K562 (cell line): Measurements from ENCODE around the gene MSS51. TPM values are rescaled to one million over a fixed set of nuclear protein-coding genes. Genes with fewer than 3 reads are reported as not detected.

Experiments
- ARHGAP35 ChIP-seq: fragments of 450-650 bp; IDR thresholded peaks from 2 replicates; pipeline ENCODE4 v1.6.1; 2018; ENCODE audit not compliant: partially characterized antibody
- ATF1 ChIP-seq, 2 experiments: fragments of 450-650 bp in 1 of 2; IDR thresholded peaks; 2 replicates each; pipeline ENCODE4 v1.6.1; 2016; ENCODE audit warnings: missing compliant biosample characterization in 1 of 2, missing genetic modification characterization in 1 of 2
- BMI1 ChIP-seq: fragments of 150-350 bp; IDR thresholded peaks from 2 replicates; pipeline ENCODE4 v1.6.1; 2014; ENCODE audit warnings: low read length
- BRD9 ChIP-seq: fragments of 450-650 bp; IDR thresholded peaks from 2 replicates; pipeline ENCODE4 v1.6.1; 2018; ENCODE audit warnings: low read depth; ENCODE audit not compliant: partially characterized antibody
- CBFB ChIP-seq: sonication (generic); formaldehyde crosslinking; IDR thresholded peaks from 2 replicates; pipeline ENCODE4 v1.4.0; 2020; ENCODE audit warnings: mild to moderate bottlenecking, missing genetic modification reagents
- ELF1 ChIP-seq: fragments of 200-800 bp; sonication (Bioruptor generic); IDR thresholded peaks from 2 replicates; pipeline ENCODE4 v1.6.1; 2016; ENCODE audit warnings: missing genetic modification characterization, missing compliant biosample characterization
- ELF2 ChIP-seq: fragments of 250-450 bp; sonication (Bioruptor Pico); IDR thresholded peaks from 2 replicates; pipeline ENCODE4 v1.5.0; 2021; ENCODE audit warnings: mild to moderate bottlenecking
- EP400 ChIP-seq: fragments of 450-650 bp; IDR thresholded peaks from 2 replicates; pipeline ENCODE4 v1.6.1; 2017; ENCODE audit warnings: antibody characterized with exemption, mild to moderate bottlenecking, moderate library complexity
- GABPA ChIP-seq: fragments of 200-800 bp; sonication (Bioruptor generic); conservative IDR thresholded peaks from 2 replicates; pipeline ENCODE4 v1.6.1; 2016; ENCODE audit warnings: low read depth, missing genetic modification characterization, missing compliant biosample characterization
- KAT8 ChIP-seq: fragments of 450-650 bp; IDR thresholded peaks from 2 replicates; pipeline ENCODE4 v1.6.1; 2016; ENCODE audit warnings: low read depth, mild to moderate bottlenecking
- POLR2AphosphoS2 ChIP-seq: IDR thresholded peaks from 2 replicates; pipeline ENCODE4 v1.6.1; 2012; ENCODE audit warnings: low read length, improper control_type of control experiment
- RBM34 ChIP-seq: fragments of 200-400 bp; formaldehyde crosslinking; IDR thresholded peaks from 2 replicates; pipeline ENCODE4 v1.6.1; 2018; ENCODE audit warnings: low read length, borderline replicate concordance; ENCODE audit not compliant: insufficient read depth
- RNF2 ChIP-seq: sonication (generic); IDR thresholded peaks from 2 replicates; pipeline ENCODE4 v1.6.1; 2016
- ZBTB17 ChIP-seq: fragments of 450-650 bp; formaldehyde crosslinking; IDR thresholded peaks from 2 replicates; pipeline ENCODE4 v1.4.0; 2020; ENCODE audit warnings: mild to moderate bottlenecking
- ZBTB7A ChIP-seq: IDR thresholded peaks from 2 replicates; pipeline ENCODE4 v1.6.1; 2011; ENCODE audit warnings: low read depth, mild to moderate bottlenecking, low read length, moderate library complexity, borderline replicate concordance; ENCODE audit not compliant: control insufficient read depth
- ZNF644 ChIP-seq: fragments of 200-800 bp; sonication (Bioruptor generic); IDR thresholded peaks from 2 replicates; pipeline ENCODE4 v1.6.1; 2016; ENCODE audit warnings: low read depth, missing genetic modification characterization, missing compliant biosample characterization
- polyA plus RNA-seq, 8 experiments: library from polyadenylated mRNA; depleted of rRNA in 4 of 8; stranded (reverse) in 5 of 8; unstranded in 3 of 8; fragments of >200 nt; fragmentation: Nextera tagmentation in 2 of 8; fragmentation: Illumina TruSeq in 1 of 8; extraction: Ambion mirVana in 2 of 8; extraction: Trizol in 1 of 8; gene quantifications; 2 replicates each; pipeline versions ENCODE4 v1.2.1 to v1.2.3, GENCODE V29; 2011 to 2014; ENCODE audit warnings: inconsistent platforms in 1 of 8, missing spikeins in 1 of 8
- total RNA-seq, 7 experiments: library from RNA; depleted of rRNA in 6 of 7; stranded (reverse); fragments of >200 nt in 6 of 7; fragmentation: Illumina TruSeq in 2 of 7; extraction: Trizol in 2 of 7; gene quantifications; 2 replicates each; pipeline versions ENCODE4 v1.2.1 to v1.2.3, GENCODE V29; 2011 to 2021; ENCODE audit warnings: low replicate concordance in 1 of 7
- TF ChIP-seq, protein P1 (sequence below): IDR thresholded peaks from 3 replicates; pipeline ENCODE4 v1.6.1; 2011; ENCODE audit warnings: borderline replicate concordance, mild to moderate bottlenecking, moderate library complexity; ENCODE audit not compliant: insufficient read length; ENCODE audit errors: extremely low read depth
- TF ChIP-seq, protein P2 (sequence below), 2 experiments: fragments of 450-650 bp; IDR thresholded peaks; 2 replicates each; pipeline ENCODE4 v1.6.1; 2016; ENCODE audit warnings: mild to moderate bottlenecking in 2 of 2, borderline replicate concordance in 1 of 2, low read depth in 1 of 2, moderate library complexity in 1 of 2
- TF ChIP-seq, protein P3 (sequence below): fragments of 250-450 bp; sonication (Bioruptor Pico); IDR thresholded peaks from 2 replicates; pipeline ENCODE4 v1.8.0; 2021; ENCODE audit warnings: moderate library complexity, mild to moderate bottlenecking, inconsistent platforms

MSS51 gene
- total and polyA plus RNA-seq, 9 of the 15 experiments (the other 6 are each of a cell fraction or from before 2014, with no cell fraction given) = 0.28 to 1.8 (median 1.2) TPM

DNA sequence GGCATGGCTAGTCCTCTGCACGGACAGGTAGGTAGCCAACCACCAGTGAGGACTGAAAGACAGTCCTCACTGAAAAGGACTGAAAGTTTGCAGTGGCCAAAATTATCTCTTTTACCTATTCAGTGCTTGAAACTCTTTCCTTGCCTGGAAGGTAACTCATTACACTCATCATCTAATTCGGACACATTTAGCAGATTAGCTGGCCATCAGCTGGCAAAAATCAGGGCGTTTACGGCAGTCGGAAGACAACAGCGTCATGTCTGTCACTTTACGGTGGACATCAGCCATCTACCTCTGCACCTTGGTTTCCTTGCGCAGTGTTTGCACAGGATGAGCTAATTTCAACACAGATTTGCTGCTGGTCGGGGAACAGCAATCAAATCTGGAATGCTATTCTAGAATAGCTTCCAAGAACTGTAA, 20.2 kb downstream of the MSS51 start (continued):
- TF ChIP-seq EP400 = no peak
- no peak for TF ChIP-seq ZBTB17 (CRISPR knock-in tag)
- TF ChIP-seq RBM34 = no peak
- no peak for TF ChIP-seq BMI1
- no peak; the same call in 1 of the 2 replicates for TF ChIP-seq ATF1 (CRISPR knock-in tag; IDR thresholded peaks at IDR 0.05)
- peak; percentile 84; the same call in 1 of the 2 replicates for TF ChIP-seq ATF1 (tag; IDR thresholded peaks at IDR 0.05)
- TF ChIP-seq BRD9 = no peak
- TF ChIP-seq POLR2AphosphoS2 = no peak
- TF ChIP-seq, protein P1, sequence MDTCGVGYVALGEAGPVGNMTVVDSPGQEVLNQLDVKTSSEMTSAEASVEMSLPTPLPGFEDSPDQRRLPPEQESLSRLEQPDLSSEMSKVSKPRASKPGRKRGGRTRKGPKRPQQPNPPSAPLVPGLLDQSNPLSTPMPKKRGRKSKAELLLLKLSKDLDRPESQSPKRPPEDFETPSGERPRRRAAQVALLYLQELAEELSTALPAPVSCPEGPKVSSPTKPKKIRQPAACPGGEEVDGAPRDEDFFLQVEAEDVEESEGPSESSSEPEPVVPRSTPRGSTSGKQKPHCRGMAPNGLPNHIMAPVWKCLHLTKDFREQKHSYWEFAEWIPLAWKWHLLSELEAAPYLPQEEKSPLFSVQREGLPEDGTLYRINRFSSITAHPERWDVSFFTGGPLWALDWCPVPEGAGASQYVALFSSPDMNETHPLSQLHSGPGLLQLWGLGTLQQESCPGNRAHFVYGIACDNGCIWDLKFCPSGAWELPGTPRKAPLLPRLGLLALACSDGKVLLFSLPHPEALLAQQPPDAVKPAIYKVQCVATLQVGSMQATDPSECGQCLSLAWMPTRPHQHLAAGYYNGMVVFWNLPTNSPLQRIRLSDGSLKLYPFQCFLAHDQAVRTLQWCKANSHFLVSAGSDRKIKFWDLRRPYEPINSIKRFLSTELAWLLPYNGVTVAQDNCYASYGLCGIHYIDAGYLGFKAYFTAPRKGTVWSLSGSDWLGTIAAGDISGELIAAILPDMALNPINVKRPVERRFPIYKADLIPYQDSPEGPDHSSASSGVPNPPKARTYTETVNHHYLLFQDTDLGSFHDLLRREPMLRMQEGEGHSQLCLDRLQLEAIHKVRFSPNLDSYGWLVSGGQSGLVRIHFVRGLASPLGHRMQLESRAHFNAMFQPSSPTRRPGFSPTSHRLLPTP = no peak
- no peak for TF ChIP-seq ARHGAP35
- TF ChIP-seq GABPA (tag) = no peak
- TF ChIP-seq, protein P2, sequence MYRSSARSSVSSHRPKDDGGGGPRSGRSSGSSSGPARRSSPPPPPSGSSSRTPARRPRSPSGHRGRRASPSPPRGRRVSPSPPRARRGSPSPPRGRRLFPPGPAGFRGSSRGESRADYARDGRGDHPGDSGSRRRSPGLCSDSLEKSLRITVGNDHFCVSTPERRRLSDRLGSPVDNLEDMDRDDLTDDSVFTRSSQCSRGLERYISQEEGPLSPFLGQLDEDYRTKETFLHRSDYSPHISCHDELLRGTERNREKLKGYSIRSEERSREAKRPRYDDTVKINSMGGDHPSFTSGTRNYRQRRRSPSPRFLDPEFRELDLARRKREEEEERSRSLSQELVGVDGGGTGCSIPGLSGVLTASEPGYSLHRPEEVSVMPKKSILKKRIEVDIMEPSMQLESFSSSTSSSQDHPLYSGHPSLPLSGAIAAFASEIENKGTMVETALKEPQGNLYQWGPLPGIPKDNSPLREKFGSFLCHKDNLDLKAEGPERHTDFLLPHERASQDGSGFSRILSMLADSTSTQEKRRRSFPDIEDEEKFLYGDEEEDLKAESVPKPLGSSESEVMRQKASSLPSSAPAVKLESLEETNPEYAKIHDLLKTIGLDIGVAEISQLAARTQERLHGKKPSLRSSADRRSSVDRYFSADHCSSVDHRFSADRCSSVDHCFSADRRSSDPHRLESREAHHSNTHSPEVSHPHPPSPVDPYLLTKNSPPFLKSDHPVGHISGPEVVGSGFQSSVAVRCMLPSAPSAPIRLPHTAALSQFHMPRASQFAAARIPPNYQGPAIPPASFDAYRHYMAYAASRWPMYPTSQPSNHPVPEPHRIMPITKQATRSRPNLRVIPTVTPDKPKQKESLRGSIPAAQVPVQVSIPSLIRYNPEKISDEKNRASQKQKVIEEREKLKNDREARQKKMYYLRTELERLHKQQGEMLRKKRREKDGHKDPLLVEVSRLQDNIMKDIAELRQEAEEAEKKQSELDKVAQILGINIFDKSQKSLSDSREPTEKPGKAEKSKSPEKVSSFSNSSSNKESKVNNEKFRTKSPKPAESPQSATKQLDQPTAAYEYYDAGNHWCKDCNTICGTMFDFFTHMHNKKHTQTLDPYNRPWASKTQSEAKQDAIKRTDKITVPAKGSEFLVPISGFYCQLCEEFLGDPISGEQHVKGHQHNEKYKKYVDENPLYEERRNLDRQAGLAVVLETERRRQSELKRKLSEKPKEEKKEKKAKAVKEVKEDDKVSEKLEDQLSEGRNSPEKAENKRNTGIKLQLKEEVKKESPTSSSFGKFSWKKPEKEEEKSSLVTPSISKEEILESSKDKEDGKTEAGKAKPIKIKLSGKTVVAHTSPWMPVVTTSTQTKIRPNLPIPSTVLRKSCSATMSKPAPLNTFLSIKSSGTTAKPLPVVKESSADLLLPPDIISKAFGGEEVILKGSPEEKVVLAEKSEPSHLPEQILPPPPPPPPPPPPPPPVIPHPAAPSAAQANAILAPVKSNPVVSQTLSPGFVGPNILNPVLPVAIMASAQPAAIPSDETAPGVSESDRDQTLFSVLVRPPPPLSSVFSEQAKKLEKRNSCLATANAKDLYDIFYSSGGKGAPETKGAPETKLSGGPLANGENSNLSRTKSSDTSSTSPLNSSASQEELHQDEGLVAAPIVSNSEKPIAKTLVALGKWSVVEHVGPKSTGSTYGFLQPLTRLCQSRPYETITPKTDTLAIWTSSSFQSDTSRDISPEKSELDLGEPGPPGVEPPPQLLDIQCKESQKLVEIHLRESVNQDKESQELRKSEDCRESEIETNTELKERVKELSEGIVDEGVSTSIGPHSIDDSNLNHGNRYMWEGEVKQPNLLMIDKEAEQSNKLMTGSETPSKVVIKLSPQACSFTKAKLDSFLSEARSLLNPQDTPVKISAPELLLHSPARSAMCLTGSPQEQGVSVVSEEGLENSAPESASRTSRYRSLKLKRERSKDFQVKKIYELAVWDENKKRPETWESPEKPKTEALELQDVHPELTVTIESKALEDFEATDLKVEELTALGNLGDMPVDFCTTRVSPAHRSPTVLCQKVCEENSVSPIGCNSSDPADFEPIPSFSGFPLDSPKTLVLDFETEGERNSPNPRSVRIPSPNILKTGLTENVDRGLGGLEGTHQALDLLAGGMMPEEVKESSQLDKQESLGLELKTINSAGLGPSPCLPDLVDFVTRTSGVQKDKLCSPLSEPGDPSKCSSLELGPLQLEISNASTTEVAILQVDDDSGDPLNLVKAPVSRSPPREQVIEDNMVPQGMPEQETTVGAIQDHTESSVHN (IDR thresholded peaks at IDR 0.05; ENCODE audit: borderline replicate concordance in 1 of 2, low read depth in 1 of 2) = peak in 1 of 2 experiments; percentile 17; a peak in 1 of 4 replicates
- TF ChIP-seq ELF2 (CRISPR knock-in tag) = no peak
- TF ChIP-seq, protein P3, sequence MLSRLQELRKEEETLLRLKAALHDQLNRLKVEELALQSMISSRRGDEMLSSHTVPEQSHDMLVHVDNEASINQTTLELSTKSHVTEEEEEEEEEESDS (CRISPR knock-in tag) = no peak
- no peak for TF ChIP-seq CBFB
- no peak for TF ChIP-seq RNF2
- TF ChIP-seq ZNF644 (tag) = no peak
- TF ChIP-seq ELF1 (tag) = no peak
- TF ChIP-seq KAT8 = no peak
- no peak for TF ChIP-seq ZBTB7A
